Measurements from ENCODE around the gene EML4. TPM values are rescaled to one million over a fixed set of nuclear protein-coding genes. Genes with fewer than 3 reads are reported as not detected.

The EML4 gene
- total and polyA plus RNA-seq, 2 of the 13 experiments (the other 11 are each of a cell fraction or from before 2014, with no cell fraction given), result 243 to 476 TPM

GRCh38 chr2:42360890-42361727 is 192.0 kb downstream of the EML4 start, which contains the start of gene COX7A2L (continued):
- no peak; the same call in 1 of the 2 replicates for TF ChIP-seq ZNF138 (CRISPR knock-in tag; IDR thresholded peaks at IDR 0.05; ENCODE audit: low read depth)
- TF ChIP-seq ETV6 (CRISPR knock-in tag; conservative IDR thresholded peaks at IDR 0.05), result peak; percentile 68; the same call in 1 of the 2 replicates
- no peak; the same call in 1 of the 2 replicates for TF ChIP-seq ZNF740 (CRISPR knock-in tag; IDR thresholded peaks at IDR 0.05)
- TF ChIP-seq USF2 (IDR thresholded peaks at IDR 0.05; ENCODE audit: low read depth, low read length), result peak; percentile 59; the same call in 1 of the 2 replicates
- peak; percentile 69; the same call in 1 of the 2 replicates for TF ChIP-seq USF2 (CRISPR knock-in tag; IDR thresholded peaks at IDR 0.05; ENCODE audit: borderline replicate concordance)
- peak; percentile 61; the same call in 1 of the 2 replicates for TF ChIP-seq LCORL (IDR thresholded peaks at IDR 0.05)
- peak; percentile 89 for TF ChIP-seq LCORL (CRISPR knock-in tag; IDR thresholded peaks at IDR 0.05)
- no peak for TF ChIP-seq NFE2L2 (IDR thresholded peaks at IDR 0.05; ENCODE audit: low read length)
- no peak for TF ChIP-seq CEBPB (IDR thresholded peaks at IDR 0.05; ENCODE audit: borderline replicate concordance, low read depth, low read length)
- TF ChIP-seq NFKB2 (CRISPR knock-in tag; IDR thresholded peaks at IDR 0.05; ENCODE audit: borderline replicate concordance), result peak; percentile 76
- no peak for TF ChIP-seq NFIC (IDR thresholded peaks at IDR 0.05; ENCODE audit: low read length)
- peak; percentile 18; the same call in 1 of the 2 replicates for TF ChIP-seq ZNF556 (CRISPR knock-in tag; IDR thresholded peaks at IDR 0.05; ENCODE audit: borderline replicate concordance)
- no peak for TF ChIP-seq ZNF530 (CRISPR knock-in tag; IDR thresholded peaks at IDR 0.05; ENCODE audit: low read depth)
- TF ChIP-seq ZNF512 (CRISPR knock-in tag; IDR thresholded peaks at IDR 0.05), result no peak
- TF ChIP-seq RAD51 (IDR thresholded peaks at IDR 0.05; ENCODE audit: borderline replicate concordance), result peak; percentile 50; the same call in 1 of the 2 replicates
- TF ChIP-seq ZNF484 (CRISPR knock-in tag; IDR thresholded peaks at IDR 0.05; ENCODE audit: borderline replicate concordance, low read depth), result no peak
- TF ChIP-seq RFXAP (CRISPR knock-in tag; IDR thresholded peaks at IDR 0.05; ENCODE audit: borderline replicate concordance), result peak; percentile 59; the same call in 1 of the 2 replicates
- no peak for TF ChIP-seq ZNF263 (CRISPR knock-in tag; IDR thresholded peaks at IDR 0.05)
- TF ChIP-seq MED8 (CRISPR knock-in tag; IDR thresholded peaks at IDR 0.05; ENCODE audit: insufficient replicate concordance), result peak; percentile 49
- peak; percentile 7; the same call in 1 of the 2 replicates for TF ChIP-seq DDIT3 (CRISPR knock-in tag; IDR thresholded peaks at IDR 0.05)
- TF ChIP-seq MTF1 (CRISPR knock-in tag; IDR thresholded peaks at IDR 0.05), result no peak
- TF ChIP-seq GFI1 (CRISPR knock-in tag; IDR thresholded peaks at IDR 0.05; ENCODE audit: borderline replicate concordance), result peak; percentile 59; the same call in 1 of the 2 replicates
- no peak for TF ChIP-seq ZNF17 (CRISPR knock-in tag; IDR thresholded peaks at IDR 0.05)
- no peak; the same call in 1 of the 2 replicates for TF ChIP-seq XBP1 (CRISPR knock-in tag; IDR thresholded peaks at IDR 0.05)
- no peak for TF ChIP-seq ZBTB1 (CRISPR knock-in tag; IDR thresholded peaks at IDR 0.05; ENCODE audit: borderline replicate concordance)
- TF ChIP-seq TEAD3 (CRISPR knock-in tag; optimal IDR thresholded peaks at IDR 0.05; ENCODE audit: borderline replicate concordance), result peak; percentile 58
- TF ChIP-seq POLR2AphosphoS5 (IDR thresholded peaks at IDR 0.05; ENCODE audit: low read depth, low read length), result peak; percentile 72

Data from HepG2 (cell line).